HTR-8/SVneo (cell line): ENCODE results near the gene EYA3.

Experiments used
- DNase-seq: peaks from one replicate; pipeline ENCODE4 v3.0.0; 2011; ENCODE audit warnings: low spot score, mixed read lengths; ENCODE audit not compliant: insufficient read length
- FAIRE-seq: peaks from 2 replicates; lab custom pipeline; 2011; peaks lifted over from hg19 to GRCh38; lab: Jason Lieb, UNC

The EYA3 gene

DNA sequence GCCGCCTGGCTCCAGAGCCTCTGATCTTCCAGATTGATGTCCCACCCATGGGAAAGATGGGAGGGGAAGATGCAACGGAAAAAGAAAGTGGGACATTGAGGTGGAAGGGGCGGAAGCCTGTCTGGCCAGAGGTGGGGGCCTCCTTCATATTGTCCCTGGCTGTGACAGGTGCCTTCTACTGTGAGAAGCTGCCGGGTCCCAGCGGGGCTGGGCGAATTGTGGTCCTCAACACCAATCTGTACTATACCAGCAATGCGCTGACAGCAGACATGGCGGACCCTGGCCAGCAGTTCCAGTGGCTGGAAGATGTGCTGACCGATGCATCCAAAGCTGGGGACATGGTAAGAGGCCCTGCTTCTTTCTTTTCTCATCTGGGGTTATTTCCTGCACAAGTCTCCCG lies 134.2 kb downstream of the EYA3 start:
- DNase-seq (no peak), FAIRE-seq (no peak)

DNA sequence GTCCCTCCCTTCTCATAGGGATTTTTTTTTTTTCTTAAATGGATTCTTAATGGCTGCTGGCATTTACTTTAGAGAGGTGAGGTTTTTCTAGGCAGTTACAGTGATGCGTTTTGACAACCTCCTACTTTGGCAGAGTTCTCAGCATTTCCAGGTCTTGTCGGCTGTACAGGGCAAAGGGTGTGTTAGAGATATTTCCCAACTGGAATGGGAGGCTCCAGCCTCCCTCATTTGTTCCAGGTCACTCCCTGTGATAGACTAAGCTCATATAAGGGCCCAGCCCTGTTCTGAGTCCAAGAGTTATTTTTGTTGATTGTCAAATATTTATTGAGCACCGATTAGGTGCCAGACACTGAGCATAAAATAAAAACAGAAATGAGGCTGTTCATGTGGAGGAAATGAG lies 136.3 kb downstream of the EYA3 start:
- no peak for DNase-seq
- FAIRE-seq: no peak

DNA sequence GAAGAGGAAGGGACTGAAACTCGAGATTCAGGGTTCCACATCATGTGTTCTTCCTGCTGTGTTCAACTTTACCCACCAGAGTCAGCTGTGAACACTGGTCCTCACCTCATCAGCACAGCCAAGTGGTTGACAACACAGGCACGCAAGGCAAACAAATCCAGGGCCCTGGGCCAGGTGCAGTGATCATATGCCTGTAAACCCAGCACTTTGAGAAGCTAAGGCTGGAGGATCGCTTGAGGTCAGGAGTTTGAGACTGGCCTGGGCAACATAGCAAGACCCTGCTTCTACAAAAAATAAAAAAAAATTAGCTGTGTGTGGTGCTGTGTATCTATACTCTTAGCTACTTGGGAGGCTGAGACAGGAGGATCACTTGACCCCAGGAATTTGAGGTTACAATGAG lies 137.0 kb downstream of the EYA3 start:
- DNase-seq: no peak
- no peak for FAIRE-seq

DNA sequence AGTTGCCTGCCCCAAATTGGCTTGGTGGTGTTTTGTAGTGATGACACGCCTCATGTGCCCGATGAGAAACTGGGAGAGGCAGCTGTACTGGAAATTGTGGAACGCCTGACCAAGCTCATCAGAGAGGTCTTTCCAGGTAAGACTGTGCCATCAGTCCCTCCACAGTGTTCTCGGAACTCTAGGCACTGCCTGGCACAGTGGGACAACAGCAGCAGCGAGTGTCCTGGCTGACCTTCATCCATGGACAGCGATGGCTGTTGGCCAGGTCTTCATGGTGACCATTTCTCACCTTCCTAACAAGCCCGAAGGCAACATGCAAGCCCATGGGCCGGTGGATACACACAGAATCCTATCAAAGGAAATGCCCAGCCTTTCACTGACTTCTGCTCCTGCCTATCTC lies 139.4 kb downstream of the EYA3 start:
- FAIRE-seq (no peak), DNase-seq (no peak)

GRCh38 chr1:27945020-27945419 lies 143.4 kb downstream of the EYA3 start:
- DNase-seq (no peak), FAIRE-seq (no peak)

- no peak for FAIRE-seq
- no peak for DNase-seq
These were observed 146.5 kb downstream of the EYA3 start for GRCh38 chr1:27941671-27942540.

DNA sequence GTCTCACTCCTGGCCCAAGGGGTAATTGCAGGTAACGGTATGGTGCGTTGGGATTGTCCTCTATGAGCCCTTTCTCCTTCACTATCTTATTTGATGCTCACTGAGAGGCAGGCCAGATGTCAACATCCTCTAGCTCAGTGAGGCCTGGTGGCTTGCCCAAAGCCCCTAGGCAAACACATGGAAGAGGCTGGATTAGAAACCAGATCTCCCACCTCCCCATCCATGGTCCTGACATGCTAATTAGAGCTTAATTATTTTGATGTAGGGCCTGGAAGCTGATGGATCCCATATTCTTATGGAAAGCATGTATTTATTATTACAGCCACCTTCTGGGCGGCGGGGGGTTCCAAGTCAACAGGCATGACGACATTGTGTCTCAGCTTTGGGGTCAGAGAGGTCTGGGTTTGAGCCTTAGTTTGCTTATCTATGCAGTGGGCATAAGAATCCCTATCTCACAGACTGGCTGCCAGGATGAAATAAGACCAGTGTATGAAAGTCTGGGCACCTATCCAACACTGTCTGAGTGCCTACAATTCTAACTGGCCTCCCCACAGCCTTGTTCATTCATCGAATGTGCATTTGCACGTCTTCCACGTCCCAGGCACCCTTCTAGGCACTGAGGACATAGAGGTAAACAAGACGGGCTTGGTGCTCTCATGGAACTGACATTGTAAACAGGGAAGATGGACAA lies 147.4 kb downstream of the EYA3 start:
- DNase-seq: no peak
- no peak for FAIRE-seq

- FAIRE-seq: no peak
- peak; percentile 40 for DNase-seq
These were observed 148.1 kb downstream of the EYA3 start for GRCh38 chr1:27940297-27940696.

GRCh38 chr1:27938488-27938887 lies 149.9 kb downstream of the EYA3 start:
- FAIRE-seq: no peak
- no peak for DNase-seq

DNA sequence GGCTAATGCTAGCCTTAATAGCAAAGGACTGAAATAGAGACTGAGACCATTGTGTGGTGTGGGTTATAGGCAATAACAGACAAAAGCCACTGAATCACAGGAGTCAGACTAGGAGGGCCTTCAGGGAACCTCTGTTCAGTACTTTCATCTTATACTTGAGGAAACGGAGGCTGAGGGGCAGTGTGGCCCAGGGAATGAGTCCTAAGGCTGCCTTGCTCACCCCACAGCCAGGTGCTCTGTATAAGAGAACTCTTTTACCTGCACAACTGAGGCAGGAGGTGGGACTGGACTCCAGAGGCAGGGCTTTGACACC lies 150.9 kb downstream of the EYA3 start:
- FAIRE-seq (no peak), DNase-seq (no peak)

GRCh38 chr1:27936370-27936769 lies 152.0 kb downstream of the EYA3 start:
- no peak for FAIRE-seq

DNA sequence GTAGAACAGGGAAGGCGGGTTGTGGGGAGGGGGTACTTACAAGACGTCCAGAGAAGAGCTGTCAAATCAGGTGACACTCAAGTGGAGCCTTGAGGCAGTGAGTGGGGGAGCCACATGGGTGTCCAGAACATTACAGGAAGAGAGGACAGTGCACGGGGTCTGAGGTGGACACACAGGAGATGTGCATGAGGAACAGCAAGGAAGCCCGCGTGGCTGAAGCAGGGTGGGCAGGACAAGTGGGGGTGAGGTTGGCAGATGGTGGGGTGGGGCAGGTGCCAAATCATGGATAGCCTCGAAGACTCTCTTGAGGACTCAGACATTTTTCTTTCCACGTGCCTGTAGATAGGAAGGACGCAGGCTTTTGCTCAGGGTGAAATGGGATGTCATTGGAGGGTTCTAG lies 152.7 kb downstream of the EYA3 start:
- no peak for FAIRE-seq
- no peak for DNase-seq

More at GRCh38 chr1:27936370-27936769, 152.0 kb downstream of the EYA3 start:
- DNase-seq: no peak

DNA sequence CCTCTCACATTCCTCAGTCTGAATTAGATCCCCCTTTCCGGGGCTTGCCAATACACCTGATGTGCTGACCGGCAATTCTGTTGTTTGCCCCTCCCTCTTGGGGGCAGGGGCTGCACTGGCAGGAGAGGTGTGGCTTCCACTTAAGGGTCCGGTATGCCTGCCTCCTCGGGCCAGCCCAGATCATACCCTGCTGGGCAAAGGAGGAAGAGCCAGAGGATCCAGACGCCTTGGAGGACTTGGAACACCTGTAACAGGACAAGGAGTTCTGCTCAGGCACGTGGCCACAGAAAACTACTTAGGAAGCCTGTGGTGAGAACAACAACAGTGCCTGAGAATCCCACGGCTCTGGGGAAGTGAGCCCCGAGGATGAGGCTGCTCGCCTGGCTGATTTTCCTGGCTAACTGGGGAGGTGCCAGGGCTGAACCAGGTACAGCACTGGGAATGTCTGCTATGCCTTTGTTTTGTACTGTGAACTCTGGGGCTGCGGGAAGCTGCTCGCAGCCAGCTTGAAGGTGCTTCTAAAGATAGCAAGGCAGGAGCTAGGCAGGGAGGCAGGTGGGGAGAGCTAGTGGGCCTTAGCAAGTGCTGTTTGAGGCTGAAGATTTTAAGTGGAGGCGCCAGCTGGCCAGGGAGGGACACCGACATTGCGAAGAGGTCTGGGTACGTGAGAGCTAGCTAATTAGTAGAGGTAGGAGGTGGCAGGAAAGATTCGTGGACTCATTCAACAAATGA lies 153.4 kb downstream of the EYA3 start, which contains the start of gene SMPDL3B:
Gene SMPDL3B (plus strand): TSS at position 183 of the 732 bp plus-strand sequence. CDS start 184 bp downstream, at position 367.
- peak; percentile 59 for DNase-seq

GRCh38 chr1:27931759-27932158 lies 156.7 kb downstream of the EYA3 start:
- DNase-seq (no peak), FAIRE-seq (no peak)

More for the DNA sequence above, 153.4 kb downstream of the EYA3 start, which contains the start of gene SMPDL3B:
- FAIRE-seq: no peak

GRCh38 chr1:27931184-27931583 lies 157.2 kb downstream of the EYA3 start:
- DNase-seq (no peak), FAIRE-seq (no peak)

GRCh38 chr1:27928216-27928954 lies 160.0 kb downstream of the EYA3 start:
- FAIRE-seq (no peak), DNase-seq (no peak)

- FAIRE-seq (no peak), DNase-seq (no peak)
These were observed 166.1 kb downstream of the EYA3 start for GRCh38 chr1:27922272-27922671.
